SIG-M5 treated with dmso at 0.1 percent for 504 hours (cell line): ENCODE measurements around the gene SLC37A1.

Source experiments
- DNase-seq: peaks from one replicate; lab custom pipeline; 2025; ENCODE audit not compliant: unreplicated experiment; lab: John Stamatoyannopoulos, UW

SLC37A1 gene

DNA sequence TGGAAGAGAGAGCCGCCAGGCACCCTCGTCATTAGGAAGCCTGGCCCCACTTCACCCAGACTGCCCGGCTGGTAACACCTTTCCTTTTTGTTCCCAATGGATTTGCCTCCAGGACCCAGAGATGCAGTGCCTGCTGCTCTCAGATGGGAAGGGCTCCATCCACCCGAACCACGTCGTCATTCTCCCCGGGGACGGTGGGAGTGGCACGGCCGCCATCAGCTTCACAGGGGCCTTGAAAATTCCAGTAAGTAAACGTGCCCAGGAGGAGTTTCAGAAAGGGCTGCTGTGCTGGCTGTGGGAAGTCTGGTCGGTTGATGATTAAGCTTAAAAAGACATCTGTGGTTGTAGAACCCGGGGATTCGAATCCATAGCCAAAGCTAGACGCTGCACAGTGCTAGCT lies 45.2 kb downstream of the SLC37A1 start:
- DNase-seq = no peak

DNA sequence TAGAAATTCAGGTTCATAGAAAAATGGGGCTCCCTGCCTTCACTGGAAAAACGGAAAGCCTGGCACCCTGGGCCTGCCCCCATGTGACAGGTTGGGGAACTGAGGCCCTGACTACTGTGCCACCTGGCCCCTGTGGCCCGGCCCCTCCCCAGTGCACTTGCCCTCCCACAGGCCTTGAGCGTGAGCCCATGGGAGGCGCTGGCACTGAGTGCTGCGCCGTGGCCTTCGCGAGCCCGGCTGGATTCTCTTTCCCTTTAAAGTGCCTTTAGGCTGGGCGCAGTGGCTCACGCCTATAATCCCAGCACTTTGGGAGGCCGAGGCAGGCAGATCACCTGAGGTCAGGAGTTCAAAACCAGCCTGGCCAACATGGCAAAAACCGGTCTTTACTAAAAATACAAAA lies 45.7 kb downstream of the SLC37A1 start:
- DNase-seq = no peak

DNA sequence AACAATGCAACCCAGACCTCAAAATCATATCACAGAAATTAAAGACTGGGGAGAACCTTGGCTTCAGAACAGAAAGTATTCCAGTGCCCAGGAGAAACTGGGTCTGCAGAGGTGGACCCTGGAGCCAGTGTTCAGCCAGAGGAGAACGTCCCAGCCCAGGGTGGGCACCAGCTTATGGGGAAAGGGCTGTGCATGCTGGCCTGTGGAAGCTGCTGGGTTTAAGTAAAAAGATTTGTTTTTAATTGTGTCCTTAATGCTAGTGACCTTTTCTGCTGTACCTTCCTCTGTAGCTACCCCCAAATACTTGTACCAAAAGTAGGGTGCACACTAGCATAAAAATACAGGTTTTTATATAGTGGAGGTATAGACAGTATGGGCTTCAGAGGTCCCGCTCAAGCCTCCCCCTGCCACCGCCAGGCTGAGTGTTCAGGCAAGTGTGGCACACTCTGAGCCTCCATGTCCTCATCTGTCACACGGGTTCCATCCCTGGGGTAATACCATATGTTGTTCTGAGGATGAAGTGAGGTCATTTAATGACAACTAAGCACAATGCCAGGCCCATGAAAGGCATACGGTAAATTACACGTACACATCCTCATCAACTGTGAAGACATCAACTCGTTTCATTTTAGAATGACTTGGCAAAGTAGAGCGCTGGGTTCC lies 47.0 kb downstream of the SLC37A1 start:
- no peak for DNase-seq

GRCh38 chr21:42561762-42562650 lies 48.4 kb downstream of the SLC37A1 start:
- no peak for DNase-seq

GRCh38 chr21:42562816-42563215 lies 49.2 kb downstream of the SLC37A1 start:
- no peak for DNase-seq

GRCh38 chr21:42563261-42563660 lies 49.6 kb downstream of the SLC37A1 start:
- DNase-seq = no peak

- DNase-seq = no peak
These were observed 50.0 kb downstream of the SLC37A1 start for GRCh38 chr21:42563686-42564085.

GRCh38 chr21:42564561-42564971 lies 50.9 kb downstream of the SLC37A1 start:
- no peak for DNase-seq

DNA sequence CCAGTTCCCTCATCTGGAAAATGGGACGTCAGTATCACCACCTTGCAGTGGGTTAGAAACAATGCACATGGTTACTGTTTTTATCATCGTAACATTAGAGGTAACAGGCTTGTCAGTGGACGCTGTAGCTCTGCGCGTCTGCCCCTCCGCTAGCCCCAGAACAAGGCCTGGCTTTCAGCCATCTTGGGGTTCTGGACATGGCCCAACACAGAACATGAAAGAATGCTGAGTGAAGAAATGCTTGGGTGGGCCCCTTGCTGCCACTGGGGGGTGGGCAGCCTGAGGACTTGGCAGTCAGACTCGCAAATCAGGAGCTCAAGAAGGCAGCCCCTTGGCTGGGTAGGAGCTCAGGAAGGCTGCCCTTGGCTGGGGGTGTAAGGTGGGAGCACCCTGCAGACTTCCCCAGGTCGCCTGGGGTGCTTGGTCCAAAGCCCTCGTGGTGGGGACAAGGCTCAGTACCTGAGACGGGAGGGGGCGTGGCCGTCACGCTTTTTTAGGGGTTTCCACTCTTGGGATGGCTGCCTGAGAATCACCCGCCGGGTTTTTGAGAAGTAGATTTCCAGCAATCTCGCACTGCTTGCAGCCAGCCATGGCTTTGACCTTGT lies 51.7 kb downstream of the SLC37A1 start:
- DNase-seq = no peak

GRCh38 chr21:42565886-42566523 lies 52.4 kb downstream of the SLC37A1 start:
- DNase-seq = no peak

GRCh38 chr21:42566524-42567213 lies 53.0 kb downstream of the SLC37A1 start:
- DNase-seq = no peak

DNA sequence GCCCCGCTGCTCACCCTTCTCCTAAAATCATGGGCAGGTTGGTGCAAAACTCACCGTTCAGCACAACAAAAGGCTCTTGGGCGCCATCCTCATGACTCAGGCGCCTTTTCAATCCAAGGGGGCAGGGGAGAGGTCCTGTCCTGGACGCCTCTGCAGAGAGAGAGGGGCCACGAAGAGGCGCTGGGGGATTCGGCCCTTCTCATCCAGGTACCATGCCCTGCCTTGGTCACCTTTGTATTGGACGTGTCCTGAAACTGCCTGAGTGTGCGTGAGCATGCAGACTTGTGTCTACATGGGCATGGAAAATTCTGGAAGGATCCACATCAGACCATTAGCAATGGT lies 53.5 kb downstream of the SLC37A1 start:
- DNase-seq = no peak

DNA sequence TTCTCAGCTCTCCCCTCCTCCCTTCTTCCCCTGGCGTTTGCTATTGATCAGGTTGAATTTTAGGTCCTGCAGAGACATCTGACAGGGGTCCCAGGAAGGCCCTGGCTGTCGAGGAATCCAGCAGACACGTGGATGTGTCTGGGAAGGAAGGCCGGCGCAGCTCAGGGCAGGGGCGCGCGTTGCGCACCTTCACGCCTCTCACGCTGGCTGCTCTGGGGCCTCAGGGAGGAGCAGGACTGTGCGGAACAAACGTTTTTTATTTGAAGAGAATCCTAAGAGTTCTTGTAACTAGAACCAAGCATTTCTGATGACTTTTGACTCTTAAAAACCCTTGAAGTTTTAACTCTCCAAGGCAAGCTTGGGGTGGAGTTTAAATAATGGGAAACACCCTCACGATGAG lies 54.2 kb downstream of the SLC37A1 start:
- DNase-seq = no peak

DNA sequence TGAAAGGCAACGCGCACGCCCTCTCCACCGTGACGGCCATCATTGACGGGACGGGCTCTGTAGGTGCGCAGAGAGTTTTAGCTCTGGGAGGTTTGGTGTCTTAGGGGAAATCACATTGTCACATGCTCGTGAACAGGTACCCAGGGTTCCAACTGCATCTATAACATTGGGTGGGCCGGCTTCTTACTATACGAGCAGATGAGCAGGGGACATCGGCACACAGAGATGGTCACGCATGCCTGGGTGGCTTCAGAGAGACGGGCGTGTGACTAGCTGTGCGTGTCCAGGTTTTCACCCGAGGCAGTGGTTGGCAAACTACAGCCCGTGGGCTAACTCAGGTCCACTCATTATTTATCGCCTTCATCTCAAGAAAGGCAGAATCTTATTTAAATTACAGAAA lies 54.7 kb downstream of the SLC37A1 start:
- no peak for DNase-seq

GRCh38 chr21:42568866-42569731 lies 55.4 kb downstream of the SLC37A1 start:
- no peak for DNase-seq

DNA sequence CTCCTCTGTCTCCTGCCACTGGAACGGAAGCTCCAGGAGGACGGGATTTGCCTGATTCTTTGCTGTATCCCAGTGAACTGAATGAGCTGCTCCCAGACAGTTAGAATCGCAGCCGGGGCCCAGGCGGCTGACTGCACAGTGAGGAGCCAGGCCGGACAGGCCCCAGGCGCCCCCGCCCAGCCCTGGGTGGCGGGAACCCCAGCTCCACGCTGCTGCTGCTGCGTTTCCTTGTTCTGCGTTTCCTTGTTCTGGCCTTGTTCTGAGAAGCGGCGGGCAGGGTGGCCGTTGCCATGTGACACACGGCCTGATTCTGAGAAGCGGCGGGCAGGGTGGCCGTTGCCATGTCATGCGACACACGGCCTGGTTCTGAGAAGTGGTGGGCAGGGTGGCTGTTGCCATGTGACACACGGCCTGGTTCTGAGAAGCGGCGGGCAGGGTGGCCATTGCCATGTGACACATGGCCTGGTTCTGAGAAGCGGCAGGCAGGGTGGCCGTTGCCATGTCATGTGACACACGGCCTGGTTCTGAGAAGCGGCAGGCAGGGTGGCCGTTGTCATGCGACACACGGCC lies 56.2 kb downstream of the SLC37A1 start:
- no peak for DNase-seq

DNA sequence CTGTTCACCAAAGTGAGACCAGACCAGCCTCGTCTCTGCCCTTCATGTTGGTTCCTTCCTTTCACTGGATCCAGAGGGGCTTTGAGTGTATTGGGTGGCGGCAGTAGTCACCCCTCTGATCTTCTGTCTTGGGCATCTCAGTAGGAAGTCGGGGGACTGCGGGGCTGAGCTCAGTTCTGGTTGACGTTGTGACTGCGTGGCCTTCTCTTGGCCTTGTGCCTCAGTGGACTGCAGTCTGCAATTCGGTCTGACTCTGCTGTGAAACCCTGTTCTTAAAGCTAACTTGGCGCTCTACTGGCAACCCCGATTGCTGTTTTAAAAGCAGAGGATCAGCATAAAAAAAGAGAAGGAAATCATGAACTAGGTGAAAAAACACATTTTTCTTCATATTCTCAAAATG lies 56.7 kb downstream of the SLC37A1 start:
- DNase-seq = no peak

- no peak for DNase-seq
These were observed 57.3 kb downstream of the SLC37A1 start for GRCh38 chr21:42570841-42571387.

DNA sequence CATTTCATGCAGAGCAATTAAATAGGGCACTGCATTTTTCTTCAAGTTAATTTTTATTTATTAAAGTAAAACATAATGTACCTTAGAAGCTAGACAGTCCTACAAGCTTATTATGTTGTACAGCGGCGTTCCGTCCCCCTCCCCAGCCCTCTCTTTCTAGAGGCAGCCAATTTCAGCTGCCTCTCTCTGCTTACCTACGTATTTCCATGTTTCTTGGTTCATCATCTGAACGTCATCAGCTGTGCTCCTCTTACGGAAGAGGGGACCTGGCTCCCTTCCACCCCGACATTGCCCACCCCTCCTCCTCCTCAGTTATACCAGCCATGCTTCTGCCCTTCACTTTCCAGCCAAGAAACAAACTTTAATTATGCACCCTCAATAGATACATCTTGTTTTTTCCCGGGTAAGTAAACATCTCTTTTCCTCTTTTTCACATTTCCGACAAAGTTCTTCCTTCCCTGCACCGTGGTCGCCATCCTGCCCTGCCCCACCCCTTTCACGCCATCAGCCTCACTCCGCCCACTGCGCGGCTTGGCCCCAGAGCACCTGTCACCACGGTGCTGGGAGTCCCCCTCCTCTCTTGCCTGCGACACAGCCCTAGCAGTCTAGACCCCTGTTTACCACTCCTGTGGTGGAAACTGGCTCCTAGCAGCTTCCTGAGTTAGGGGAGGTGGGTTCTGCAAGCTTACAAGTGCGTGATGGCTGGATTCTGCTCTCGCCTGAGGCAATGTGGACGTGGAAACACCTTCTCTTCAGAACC lies 57.9 kb downstream of the SLC37A1 start:
- DNase-seq = no peak
